ENCODE data around the gene CERK. TPM values are rescaled to one million over a fixed set of nuclear protein-coding genes. Genes with fewer than 3 reads are reported as not detected.
A peak's percentile ranks its signal among the peaks of the same experiment; 100 is the strongest.

CERK gene
- total and polyA plus RNA-seq, 2 of the 8 experiments (the other 6 are each of a cell fraction or from before 2014, with no cell fraction given), result 26.6 to 59.0 TPM

DNA sequence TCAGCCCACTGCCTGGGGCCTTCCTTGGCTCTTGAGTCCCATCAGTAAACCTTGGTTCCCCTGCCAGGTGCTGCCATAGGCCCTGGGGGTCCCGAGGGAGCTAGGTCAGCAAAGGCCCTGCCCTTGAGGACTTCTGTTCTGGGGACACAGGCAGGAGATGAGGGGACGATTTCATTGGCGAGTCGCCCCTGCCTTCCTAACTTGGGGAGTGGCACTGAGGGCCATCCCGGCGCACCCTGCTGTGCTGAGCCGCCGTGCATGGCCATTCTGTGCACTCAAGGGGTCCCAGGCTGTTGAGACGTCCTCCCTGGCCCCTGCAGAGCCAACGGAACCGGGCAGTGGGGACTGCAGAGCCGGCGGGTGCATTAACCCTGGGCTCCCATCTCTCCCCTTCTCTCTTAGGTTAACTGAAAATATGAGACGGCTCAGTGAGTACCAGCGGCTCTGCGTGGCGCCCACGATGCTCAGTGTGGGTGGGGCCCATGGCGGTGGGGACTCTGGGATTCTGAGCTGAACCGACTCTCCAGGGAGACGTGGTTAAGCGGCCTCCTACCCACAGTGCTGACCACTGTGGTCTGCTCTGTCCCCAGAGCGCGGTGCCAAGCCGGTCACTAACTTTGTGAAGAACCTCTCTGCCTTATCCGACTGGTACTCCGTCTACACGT lies 74.5 kb downstream of the CERK start:
- 88% methylated on average over 28 of the region's 28 CpGs; no CpG with 5 or more reads in 1 of the 2 experiments for WGBS, 2 experiments (ENCODE audit: extremely low coverage in 1 of 2, insufficient coverage in 1 of 2, insufficient read length in 1 of 2, insufficient replicate concordance in 2 of 2, low coverage in 1 of 2, low lambda C conversion rate in 2 of 2, missing lambda C conversion rate in 1 of 2)
- Histone ChIP-seq H2AK5ac (ENCODE audit: low read depth, low read length) (no peak overlapping the region), H2BK12ac (ENCODE audit: low read depth, low read length) (no peak overlapping the region), H3K79me1 (ENCODE audit: low read depth, low read length) (no peaks in the 10 kb centered on the region), H2BK15ac (ENCODE audit: low read length) (no peak overlapping the region), H3K14ac (ENCODE audit: insufficient read length) (no peak overlapping the region), H4K20me1 (replicated peaks in 1 of 2; ENCODE audit: control insufficient read depth in 1 of 2, insufficient read depth in 2 of 2, low read length in 2 of 2) (peaks cover 0 to 6% of the 10 kb centered on the region in 2 experiments), H4K8ac (ENCODE audit: extremely low read depth, insufficient read depth, low read length) (peak overlapping the region; percentile 64; the same call in 1 of the 2 replicates), H2AFZ (ENCODE audit: low read length) (no peak overlapping the region), H3K4me2 (ENCODE audit: insufficient read depth in 1 of 2, low read depth in 2 of 2, low read length in 2 of 2) (no peak overlapping the region), H2BK120ac (replicated peaks; ENCODE audit: low read depth, low read length) (no peak overlapping the region), H4K5ac (ENCODE audit: insufficient read length, low read depth, low read length) (no peak overlapping the region), H3K27ac (ENCODE audit: low read depth, low read length) (no peak overlapping the region), H3K9ac (replicated peaks in 1 of 4; ENCODE audit: extremely low read depth in 1 of 4, low read depth in 3 of 4, low read length in 3 of 4) (no peak overlapping the region), H3K79me2 (ENCODE audit: control insufficient read depth in 1 of 2, insufficient read depth in 2 of 2, low read length in 2 of 2) (no peaks in the 10 kb centered on the region), H3K18ac (ENCODE audit: extremely low read depth, low read length) (no peak overlapping the region), H3K23ac (ENCODE audit: insufficient read length) (no peak overlapping the region), H3K23me2 (ENCODE audit: low read depth, low read length) (no peaks in the 10 kb centered on the region), H2BK5ac (ENCODE audit: low read depth, low read length) (no peak overlapping the region), H3K36me3 (ENCODE audit: control insufficient read depth in 2 of 4, insufficient read depth in 4 of 4, low read length in 3 of 4) (no peaks in the 10 kb centered on the region), H3K56ac (replicated peaks; ENCODE audit: insufficient read length, low read depth, low read length) (no peak overlapping the region), H3K4me1 (replicated peaks in 1 of 4; ENCODE audit: control insufficient read depth in 3 of 4, insufficient read depth in 4 of 4, low read length in 3 of 4) (peaks cover 0 to 2% (median 0%) of the 10 kb centered on the region in 4 experiments; a peak in 1 of 7 replicates), H3K9me3 (ENCODE audit: insufficient read depth in 2 of 2, low read depth in 1 of 2, low read length in 1 of 2) (no peaks in the 10 kb centered on the region), H4K91ac (replicated peaks; ENCODE audit: insufficient read length, low read length) (no peak overlapping the region), H3K27me3 (replicated peaks in 1 of 4; ENCODE audit: control insufficient read depth in 3 of 4, extremely low read depth in 1 of 4, insufficient read depth in 3 of 4, low read length in 3 of 4) (no peaks in the 10 kb centered on the region), H3K4ac (replicated peaks; ENCODE audit: insufficient read length, low read depth, low read length) (no peak overlapping the region), H3K4me3 (ENCODE audit: extremely low read depth in 1 of 4, insufficient read depth in 2 of 4, low read depth in 3 of 4, low read length in 4 of 4) (no peak overlapping the region), H2BK20ac (ENCODE audit: low read length) (no peak overlapping the region)
- CTCF ChIA-PET (ENCODE audit: partially characterized antibody), result interaction anchor here (0.6 to 1.9 kb wide), 2 partner anchors 81 to 100 kb away, joined by 3 to 6 read pairs; no protein-coding TSS in a partner anchor
- FAIRE-seq (no peak), DNase-seq (ENCODE audit: low read depth in 1 of 2, low spot score in 2 of 2) (no peak)
- POLR2A ChIA-PET (ENCODE audit: partially characterized antibody), result no interaction called here
- no peak for TF ChIP-seq JUN (IDR thresholded peaks at IDR 0.05; ENCODE audit: low read depth, low read length)
- TF ChIP-seq, protein P1, sequence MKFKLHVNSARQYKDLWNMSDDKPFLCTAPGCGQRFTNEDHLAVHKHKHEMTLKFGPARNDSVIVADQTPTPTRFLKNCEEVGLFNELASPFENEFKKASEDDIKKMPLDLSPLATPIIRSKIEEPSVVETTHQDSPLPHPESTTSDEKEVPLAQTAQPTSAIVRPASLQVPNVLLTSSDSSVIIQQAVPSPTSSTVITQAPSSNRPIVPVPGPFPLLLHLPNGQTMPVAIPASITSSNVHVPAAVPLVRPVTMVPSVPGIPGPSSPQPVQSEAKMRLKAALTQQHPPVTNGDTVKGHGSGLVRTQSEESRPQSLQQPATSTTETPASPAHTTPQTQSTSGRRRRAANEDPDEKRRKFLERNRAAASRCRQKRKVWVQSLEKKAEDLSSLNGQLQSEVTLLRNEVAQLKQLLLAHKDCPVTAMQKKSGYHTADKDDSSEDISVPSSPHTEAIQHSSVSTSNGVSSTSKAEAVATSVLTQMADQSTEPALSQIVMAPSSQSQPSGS (IDR thresholded peaks at IDR 0.05; ENCODE audit: low read length), result no peak

Data from H1 (cell line).